H1 (cell line): ENCODE results near the gene RAB31.

ENCODE experiments used
- BCL11A ChIP-seq, 2 experiments: IDR thresholded peaks; one replicate each; pipeline ENCODE4 v1.6.1; 2011; ENCODE audit warnings: low read depth in 2 of 2, low read length in 2 of 2, mild to moderate bottlenecking in 2 of 2
- BRCA1 ChIP-seq: IDR thresholded peaks from 2 replicates; pipeline ENCODE4 v1.6.1; 2012; ENCODE audit warnings: low read depth, low read length, improper control_type of control experiment
- CBX5 ChIP-seq: fragments of 300-800, 300-1000 bp; sonication (generic); IDR thresholded peaks from 2 replicates; pipeline ENCODE4 v1.7.1; 2016; ENCODE audit warnings: antibody characterized with exemption, low read length, low read depth
- JUN ChIP-seq: IDR thresholded peaks from 2 replicates; pipeline ENCODE4 v1.6.1; 2011; ENCODE audit warnings: low read depth, mild to moderate bottlenecking, improper control_type of control experiment, low read length
- POLR2A ChIP-seq, 2 experiments: IDR thresholded peaks; 1 replicate in 1 of 2; 2 replicates in 1 of 2; pipeline ENCODE4 v1.6.1; 2011; ENCODE audit warnings: low read depth in 2 of 2, low read length in 2 of 2, mild to moderate bottlenecking in 2 of 2; ENCODE audit errors: control extremely low read depth in 1 of 2
- POLR2AphosphoS5 ChIP-seq: IDR thresholded peaks from 2 replicates; pipeline ENCODE4 v1.6.1; 2011; ENCODE audit warnings: low read depth, low read length
- SAP30 ChIP-seq: fragments of 300-600 bp; sonication (generic); IDR thresholded peaks from 2 replicates; pipeline ENCODE4 v1.7.1; 2012; ENCODE audit warnings: low read length, moderate library complexity, mild to moderate bottlenecking, inconsistent platforms; ENCODE audit not compliant: insufficient read depth, insufficient replicate concordance
- SP1 ChIP-seq: IDR thresholded peaks from 2 replicates; pipeline ENCODE4 v1.6.1; 2011; ENCODE audit warnings: low read depth, low read length
- SUZ12 ChIP-seq: fragments of 200-600 bp; sonication (generic); IDR thresholded peaks from 2 replicates; pipeline ENCODE4 v1.6.1; 2012; ENCODE audit warnings: mild to moderate bottlenecking, inconsistent platforms, low read length, moderate library complexity, mixed read lengths
- ZNF274 ChIP-seq: IDR thresholded peaks from 2 replicates; pipeline ENCODE4 v1.7.0; 2012; ENCODE audit warnings: low read length, borderline replicate concordance; ENCODE audit errors: extremely low read depth
- TF ChIP-seq, protein P1 (sequence below), 3 experiments: IDR thresholded peaks; 1 replicate in 2 of 3; 2 replicates in 1 of 3; pipeline versions ENCODE4 v1.5.1 to v1.6.1; 2011; ENCODE audit warnings: low read length in 3 of 3, mild to moderate bottlenecking in 3 of 3, inconsistent platforms in 2 of 3, low read depth in 1 of 3, moderate library complexity in 1 of 3; ENCODE audit not compliant: insufficient read depth in 1 of 3; ENCODE audit errors: control extremely low read depth in 1 of 3
- TF ChIP-seq, protein P2 (sequence below): IDR thresholded peaks from 2 replicates; pipeline ENCODE4 v1.6.1; 2012; ENCODE audit warnings: inconsistent platforms

GRCh38 chr18:9849407-9850283 is 141.5 kb downstream of the RAB31 start:
- TF ChIP-seq, protein P1, sequence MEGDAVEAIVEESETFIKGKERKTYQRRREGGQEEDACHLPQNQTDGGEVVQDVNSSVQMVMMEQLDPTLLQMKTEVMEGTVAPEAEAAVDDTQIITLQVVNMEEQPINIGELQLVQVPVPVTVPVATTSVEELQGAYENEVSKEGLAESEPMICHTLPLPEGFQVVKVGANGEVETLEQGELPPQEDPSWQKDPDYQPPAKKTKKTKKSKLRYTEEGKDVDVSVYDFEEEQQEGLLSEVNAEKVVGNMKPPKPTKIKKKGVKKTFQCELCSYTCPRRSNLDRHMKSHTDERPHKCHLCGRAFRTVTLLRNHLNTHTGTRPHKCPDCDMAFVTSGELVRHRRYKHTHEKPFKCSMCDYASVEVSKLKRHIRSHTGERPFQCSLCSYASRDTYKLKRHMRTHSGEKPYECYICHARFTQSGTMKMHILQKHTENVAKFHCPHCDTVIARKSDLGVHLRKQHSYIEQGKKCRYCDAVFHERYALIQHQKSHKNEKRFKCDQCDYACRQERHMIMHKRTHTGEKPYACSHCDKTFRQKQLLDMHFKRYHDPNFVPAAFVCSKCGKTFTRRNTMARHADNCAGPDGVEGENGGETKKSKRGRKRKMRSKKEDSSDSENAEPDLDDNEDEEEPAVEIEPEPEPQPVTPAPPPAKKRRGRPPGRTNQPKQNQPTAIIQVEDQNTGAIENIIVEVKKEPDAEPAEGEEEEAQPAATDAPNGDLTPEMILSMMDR (IDR thresholded peaks at IDR 0.05; ENCODE audit: control extremely low read depth in 1 of 3, insufficient read depth in 1 of 3, low read depth in 1 of 3, low read length in 3 of 3) = no peak
- TF ChIP-seq POLR2AphosphoS5 = no peak
- TF ChIP-seq JUN = no peak
- TF ChIP-seq, protein P2, sequence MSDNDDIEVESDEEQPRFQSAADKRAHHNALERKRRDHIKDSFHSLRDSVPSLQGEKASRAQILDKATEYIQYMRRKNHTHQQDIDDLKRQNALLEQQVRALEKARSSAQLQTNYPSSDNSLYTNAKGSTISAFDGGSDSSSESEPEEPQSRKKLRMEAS = no peak
- TF ChIP-seq CBX5 = no peak
- no peak for TF ChIP-seq POLR2A (IDR thresholded peaks at IDR 0.05; ENCODE audit: control extremely low read depth in 1 of 2, low read depth in 2 of 2, low read length in 2 of 2)
- TF ChIP-seq BRCA1 = no peak
- no peak for TF ChIP-seq ZNF274
- no peak for TF ChIP-seq BCL11A (IDR thresholded peaks at IDR 0.05; ENCODE audit: low read depth in 2 of 2, low read length in 2 of 2)
- TF ChIP-seq SP1 = no peak
- no peak for TF ChIP-seq SAP30
- no peak for TF ChIP-seq SUZ12
